ENCODE results near the gene ADAMTS9. TPM values are rescaled to one million over a fixed set of nuclear protein-coding genes. Genes with fewer than 3 reads are reported as not detected.

The ADAMTS9 gene
- total and polyA plus RNA-seq, 12 donors = 9.7 to 102 (median 18.6) TPM

- TF ChIP-seq CTCF (IDR thresholded peaks at IDR 0.05) = no peak
- Histone ChIP-seq H3K27me3 (no peaks in the 10 kb centered on the region), H3K27ac (no peak overlapping the region), H3K36me3 (peaks cover 0 to 97% (median 16%) of the 10 kb centered on the region in 9 donors), H3K4me3 (no peak overlapping the region), H3K4me1 (peaks cover 0 to 25% (median 13%) of the 10 kb centered on the region in 9 donors), H3K9me3 (no peaks in the 10 kb centered on the region)
- WGBS, 2 donors = 82 to 87% methylated on average over 2 of the region's 2 CpGs
- no peak for DNase-seq
- intact Hi-C loops (cut with DNase I) = no loop called here
- ATAC-seq = no peak
Observed at GRCh38 chr3:64599651-64600050, 88.1 kb downstream of the ADAMTS9 start.

GRCh38 chr3:64595253-64595694 lies 92.5 kb downstream of the ADAMTS9 start:
- DNase-seq = peak; percentile 19 to 80
- Histone ChIP-seq H3K27me3 (no peaks in the 10 kb centered on the region), H3K4me1 (peaks cover 0 to 36% (median 20%) of the 10 kb centered on the region in 9 donors), H3K4me3 (no peak overlapping the region), H3K9me3 (no peaks in the 10 kb centered on the region), H3K27ac (peak overlapping the region in 9 of 10 donors; percentile 0 to 67 (median 50)), H3K36me3 (peaks cover 0 to 96% (median 3%) of the 10 kb centered on the region in 9 donors)
- WGBS, 2 donors = 29 to 56% methylated on average over 5 of the region's 5 CpGs
- TF ChIP-seq CTCF (IDR thresholded peaks at IDR 0.05) = no peak
- peak; percentile 89 to 97 (median 94) for ATAC-seq
- intact Hi-C loops (cut with DNase I) = no loop called here

- peaks cover 0 to 95% (median 0%) of the 10 kb centered on the region in 9 donors for H3K36me3 ChIP-seq
- 62 to 72% methylated on average over 9 of the region's 9 CpGs for WGBS, 2 donors
- no peak overlapping the region for H3K4me3 ChIP-seq
- TF ChIP-seq CTCF (IDR thresholded peaks at IDR 0.05) = no peak
- H3K9me3 ChIP-seq = no peaks in the 10 kb centered on the region
- peak; percentile 25 to 32 for DNase-seq
- intact Hi-C loops (cut with DNase I) = no loop called here
- no peaks in the 10 kb centered on the region for H3K27me3 ChIP-seq
- peaks cover 0 to 28% (median 17%) of the 10 kb centered on the region in 9 donors for H3K4me1 ChIP-seq
- peak in 5 of 8 donors; percentile 36 to 59 (median 42) for ATAC-seq
- H3K27ac ChIP-seq = peak overlapping the region in 3 of 10 donors; percentile 50 to 67 (median 56)
Observed at GRCh38 chr3:64594134-64594533, 93.7 kb downstream of the ADAMTS9 start.

- intact Hi-C loops (cut with DNase I) = no loop called here
- peaks cover 0 to 95% (median 0%) of the 10 kb centered on the region in 9 donors for H3K36me3 ChIP-seq
- TF ChIP-seq CTCF (IDR thresholded peaks at IDR 0.05) = no peak
- ATAC-seq (no peak), DNase-seq (no peak)
- H3K9me3 ChIP-seq = no peaks in the 10 kb centered on the region
- no peak overlapping the region for H3K27ac ChIP-seq
- 93 to 94% methylated on average over 3 of the region's 3 CpGs for WGBS, 2 donors
- no peaks in the 10 kb centered on the region for H3K27me3 ChIP-seq
- H3K4me3 ChIP-seq = no peak overlapping the region
- H3K4me1 ChIP-seq = peaks cover 0 to 33% (median 16%) of the 10 kb centered on the region in 9 donors
Observed at GRCh38 chr3:64593350-64593749, 94.5 kb downstream of the ADAMTS9 start.
